ENCODE results near the gene SLC6A4. TPM values are rescaled to one million over a fixed set of nuclear protein-coding genes. Genes with fewer than 3 reads are reported as not detected.

The SLC6A4 gene
- total RNA-seq, 3 donors from 2014 or later, result under 0.01 to 1.6 (median 0.29) TPM

- H3K27me3 ChIP-seq, result no peaks in the 10 kb centered on the region
- TF ChIP-seq POLR2A (IDR thresholded peaks at IDR 0.05) (no peak), POLR2AphosphoS5 (IDR thresholded peaks at IDR 0.05) (no peak), CTCF (IDR thresholded peaks at IDR 0.05) (no peak)
- intact Hi-C loops (cut with DNase I; ENCODE audit: low total_unique reads), result no loop called here
- DNase-seq (ENCODE audit: low spot score in 2 of 2), result no peak
- no peaks in the 10 kb centered on the region for H3K9me3 ChIP-seq
- H3K4me3 ChIP-seq, result no peak overlapping the region
- H3K4me1 ChIP-seq, result no peaks in the 10 kb centered on the region
- H3K27ac ChIP-seq, result no peak overlapping the region
- no peaks in the 10 kb centered on the region for H3K36me3 ChIP-seq
These were observed 65.0 kb downstream of the SLC6A4 start for GRCh38 chr17:30170415-30170987.

GRCh38 chr17:30165960-30166359 lies 69.5 kb downstream of the SLC6A4 start:
- no peaks in the 10 kb centered on the region for H3K27me3 ChIP-seq
- TF ChIP-seq POLR2AphosphoS5 (IDR thresholded peaks at IDR 0.05) (no peak), CTCF (IDR thresholded peaks at IDR 0.05) (no peak), POLR2A (IDR thresholded peaks at IDR 0.05) (no peak)
- intact Hi-C loops (cut with DNase I; ENCODE audit: low total_unique reads), result loop anchor here (2.0 kb wide), 1 partner anchor 13 kb away; no protein-coding TSS in a partner anchor

GRCh38 chr17:30165147-30165546 lies 70.3 kb downstream of the SLC6A4 start:
- H3K36me3 ChIP-seq, result no peaks in the 10 kb centered on the region
- intact Hi-C loops (cut with DNase I; ENCODE audit: low total_unique reads), result loop anchor here (2.0 kb wide), 1 partner anchor 14 kb away; no protein-coding TSS in a partner anchor
- H3K4me3 ChIP-seq, result no peak overlapping the region
- no peak overlapping the region for H3K27ac ChIP-seq
- H3K9me3 ChIP-seq, result no peaks in the 10 kb centered on the region
- TF ChIP-seq POLR2A (IDR thresholded peaks at IDR 0.05), result no peak
- TF ChIP-seq POLR2AphosphoS5 (IDR thresholded peaks at IDR 0.05), result no peak
- no peak for TF ChIP-seq CTCF (IDR thresholded peaks at IDR 0.05)
- H3K27me3 ChIP-seq, result no peaks in the 10 kb centered on the region
- DNase-seq (ENCODE audit: low spot score in 2 of 2), result no peak
- H3K4me1 ChIP-seq, result no peaks in the 10 kb centered on the region

More at GRCh38 chr17:30165960-30166359, 69.5 kb downstream of the SLC6A4 start:
- no peak overlapping the region for H3K27ac ChIP-seq
- no peaks in the 10 kb centered on the region for H3K36me3 ChIP-seq
- no peaks in the 10 kb centered on the region for H3K4me1 ChIP-seq
- H3K4me3 ChIP-seq, result no peak overlapping the region
- no peaks in the 10 kb centered on the region for H3K9me3 ChIP-seq
- no peak for DNase-seq (ENCODE audit: low spot score in 2 of 2)

GRCh38 chr17:30164531-30164930 lies 71.0 kb downstream of the SLC6A4 start:
- DNase-seq (ENCODE audit: low spot score in 2 of 2), result no peak
- H3K4me3 ChIP-seq, result no peak overlapping the region
- intact Hi-C loops (cut with DNase I; ENCODE audit: low total_unique reads), result loop anchor here (2.0 kb wide), 1 partner anchor 14 kb away; no protein-coding TSS in a partner anchor
- H3K4me1 ChIP-seq, result no peaks in the 10 kb centered on the region
- no peaks in the 10 kb centered on the region for H3K9me3 ChIP-seq
- H3K27me3 ChIP-seq, result no peaks in the 10 kb centered on the region
- no peaks in the 10 kb centered on the region for H3K36me3 ChIP-seq
- no peak overlapping the region for H3K27ac ChIP-seq
- TF ChIP-seq CTCF (IDR thresholded peaks at IDR 0.05) (no peak), POLR2AphosphoS5 (IDR thresholded peaks at IDR 0.05) (no peak), POLR2A (IDR thresholded peaks at IDR 0.05) (no peak)

GRCh38 chr17:30161601-30162000 lies 73.9 kb downstream of the SLC6A4 start:
- Histone ChIP-seq H3K9me3 (no peaks in the 10 kb centered on the region), H3K4me3 (no peak overlapping the region), H3K36me3 (no peaks in the 10 kb centered on the region), H3K27me3 (no peaks in the 10 kb centered on the region), H3K4me1 (no peaks in the 10 kb centered on the region), H3K27ac (no peak overlapping the region)
- DNase-seq (ENCODE audit: low spot score in 2 of 2), result no peak
- intact Hi-C loops (cut with DNase I; ENCODE audit: low total_unique reads), result no loop called here
- TF ChIP-seq CTCF (IDR thresholded peaks at IDR 0.05) (no peak), POLR2AphosphoS5 (IDR thresholded peaks at IDR 0.05) (no peak), POLR2A (IDR thresholded peaks at IDR 0.05) (no peak)

Measured in breast epithelium (tissue), 4 donors.